Hair follicular keratinocyte (primary cell): ENCODE measurements around the gene CA4. TPM values are rescaled to one million over a fixed set of nuclear protein-coding genes. Genes with fewer than 3 reads are reported as not detected.

ENCODE experiments used
- total RNA-seq: library from RNA; depleted of rRNA; stranded (reverse); fragments of >200 nt; gene quantifications from 2 replicates; pipeline ENCODE4 v1.2.3, GENCODE V29; 2015

The CA4 gene
- not detected in 2 replicates for total RNA-seq

DNA sequence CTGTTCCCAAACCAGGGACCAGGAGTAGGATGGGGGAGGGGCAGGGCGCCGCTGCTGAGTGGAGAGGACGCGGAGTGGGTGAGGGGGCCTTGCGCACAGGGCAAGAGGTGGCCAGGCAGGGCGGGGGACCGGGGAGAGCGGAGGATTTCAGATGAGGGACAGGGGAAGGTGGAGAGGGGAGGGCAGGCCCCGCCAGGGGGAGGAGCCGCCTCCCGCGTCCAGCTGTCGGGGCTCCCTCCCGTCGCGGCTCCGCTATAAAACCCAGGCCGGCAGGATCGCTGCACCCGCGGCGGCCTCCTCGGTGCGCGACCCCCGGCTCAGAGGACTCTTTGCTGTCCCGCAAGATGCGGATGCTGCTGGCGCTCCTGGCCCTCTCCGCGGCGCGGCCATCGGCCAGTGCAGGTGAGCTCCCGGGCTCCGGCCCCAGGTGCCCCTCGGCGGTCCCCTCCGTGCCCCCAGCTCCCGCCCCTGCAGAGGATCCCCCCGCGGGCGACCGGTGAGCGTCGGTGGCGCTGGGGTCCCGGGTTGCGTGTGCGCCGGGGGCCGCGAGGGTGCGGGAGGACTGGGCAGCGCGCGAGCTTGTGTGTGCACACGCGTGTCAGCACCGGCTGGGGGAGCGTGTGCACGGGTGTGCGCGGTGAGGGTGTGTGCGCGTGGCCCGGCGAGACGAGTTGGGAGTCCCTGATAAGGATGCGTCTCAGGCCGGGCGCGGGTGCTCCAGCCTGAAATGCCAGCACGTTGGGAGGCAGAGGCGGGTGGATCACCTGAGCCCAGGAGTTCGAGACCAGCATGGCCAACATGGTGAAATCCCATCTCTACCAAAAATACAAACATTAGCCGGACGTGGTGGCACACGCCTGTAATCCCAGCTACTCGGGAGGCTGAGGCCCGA lies at the start of gene CA4:
TSS of gene CA4 (plus strand) at position 283 of the 892 bp plus-strand sequence. CDS start at position 345, 62 bp downstream.

Other genes starting within 250 kb of the CA4 start
- gene RNFT1, start 185.2 kb upstream of the CA4 start, total RNA-seq = 6.2 TPM in 2 replicates
- gene HEATR6, start 71.1 kb upstream of the CA4 start, total RNA-seq = 11.6 and 12.8 TPM in 2 replicates
- gene USP32, start 242.2 kb downstream of the CA4 start, total RNA-seq = 30.9 and 34.7 TPM in 2 replicates